HCT116 (cell line): ENCODE data around the gene UPK3BL1. TPM values are rescaled to one million over a fixed set of nuclear protein-coding genes. Genes with fewer than 3 reads are reported as not detected.
"Not testable (repeated sequence)": the region's sequence is repeated elsewhere in the genome, so short reads cannot be mapped to it uniquely, and the experiment has no call there.

Source experiments
- ATAC-seq: fragments of 200-7000 bp; cut with Tn5 transposase; 2 replicates; pipeline ENCODE4 v1.9.1; 2020; ENCODE audit warnings: mild to moderate bottlenecking, moderate library complexity
- BruUV-seq: library from RNA; stranded (reverse); fragments of 400-500 nt; replicated peaks from 2 replicates; lab custom pipeline; 2021; lab: Mats Ljungman, UMichigan
- CTCF ChIA-PET: fragments of 300-600 bp; sonication (Branson Sonifier 250); formaldehyde crosslinking; loops from one replicate; lab custom pipeline; 2021; ENCODE audit warnings: antibody characterized with exemption; lab: Charles Lee
- POLR2A ChIA-PET: fragments of 300-600, 350-600 bp; sonication (Branson Sonifier 250); formaldehyde crosslinking; loops from one replicate; lab custom pipeline; 2021; ENCODE audit warnings: antibody characterized with exemption; lab: Charles Lee
- RAD21 ChIA-PET, 2 experiments: fragments of 300-600 bp; sonication (Branson Sonifier 250); formaldehyde crosslinking; loops; one replicate each; lab custom pipeline; 2023; ENCODE audit warnings: low total read pairs in 2 of 2; ENCODE audit not compliant: uncharacterized antibody in 2 of 2, unreplicated experiment in 2 of 2, low non-redundant PET in 1 of 2; lab: Charles Lee
- DNase-seq: peaks from one replicate; pipeline ENCODE4 v3.0.0-alpha.2; 2010; ENCODE audit warnings: low read depth, low spot score
- H2AFZ ChIP-seq: fragments of 200-600 bp; shearing (Covaris generic), sonication (generic); 2 replicates; pipeline ENCODE4 v1.6.1; 2017; ENCODE audit warnings: low read depth, mixed run types, mixed read lengths, antibody characterized with exemption, low read length; ENCODE audit not compliant: poor library complexity, severe bottlenecking
- H3K27ac ChIP-seq: 2 replicates; pipeline ENCODE4 v1.5.1; 2012; ENCODE audit warnings: low read depth, low read length
- H3K27me3 ChIP-seq: fragments of 200-600 bp; sonication (generic); 2 replicates; pipeline ENCODE4 v1.6.1; 2016; ENCODE audit warnings: mixed run types, low read length, mixed read lengths; ENCODE audit not compliant: insufficient read depth
- H3K36me3 ChIP-seq, 2 experiments: fragments of 200-500 bp in 1 of 2; fragments of 200-600 bp in 1 of 2; sonication (Bioruptor generic) in 1 of 2; sonication (generic) in 1 of 2; 2 replicates each; pipeline versions ENCODE4 v1.5.1 to v1.6.1; 2014 to 2016; ENCODE audit warnings: low read length in 2 of 2, inconsistent platforms in 1 of 2, mixed read lengths in 1 of 2, mixed run types in 1 of 2; ENCODE audit not compliant: insufficient read depth in 2 of 2, control insufficient read depth in 1 of 2
- H3K4me1 ChIP-seq, 2 experiments: fragments of 200-600 bp in 1 of 2; sonication (generic) in 1 of 2; 2 replicates each; pipeline versions ENCODE4 v1.5.1 to v1.6.1; 2012 to 2017; ENCODE audit warnings: low read length in 2 of 2, inconsistent platforms in 1 of 2, mild to moderate bottlenecking in 1 of 2, mixed read lengths in 1 of 2, mixed run types in 1 of 2, moderate library complexity in 1 of 2; ENCODE audit not compliant: insufficient read depth in 2 of 2, control insufficient read depth in 1 of 2
- H3K4me2 ChIP-seq: fragments of 200-600 bp; sonication (generic); 2 replicates; pipeline ENCODE4 v1.6.1; 2017; ENCODE audit warnings: mixed run types, low read length, mixed read lengths
- H3K4me3 ChIP-seq, 2 experiments: fragments of 200-600 bp in 1 of 2; sonication (generic) in 1 of 2; replicated peaks in 1 of 2; 2 replicates each; pipeline ENCODE4 v1.5.1; 2011 to 2016; ENCODE audit warnings: low read length in 2 of 2, control low read depth in 1 of 2, low read depth in 1 of 2, mild to moderate bottlenecking in 1 of 2, mixed read lengths in 1 of 2, mixed run types in 1 of 2
- H3K79me2 ChIP-seq: fragments of 200-600 bp; sonication (generic); 2 replicates; pipeline ENCODE4 v1.6.1; 2017; ENCODE audit warnings: mild to moderate bottlenecking, mixed run types, low read length, moderate library complexity, mixed read lengths; ENCODE audit not compliant: insufficient read depth
- H3K9ac ChIP-seq: fragments of 200-600 bp; sonication (generic); 2 replicates; pipeline ENCODE4 v1.6.1; 2016; ENCODE audit warnings: low read length, mixed read lengths
- H3K9me2 ChIP-seq: fragments of 200-600 bp; sonication (generic), shearing (Covaris generic); 2 replicates; pipeline ENCODE4 v1.6.1; 2017; ENCODE audit warnings: mixed run types, mild to moderate bottlenecking, moderate library complexity; ENCODE audit not compliant: insufficient read depth
- H3K9me3 ChIP-seq, 2 experiments: fragments of 200-500 bp in 1 of 2; fragments of 200-600 bp in 1 of 2; sonication (Bioruptor generic) in 1 of 2; sonication (generic) in 1 of 2; 2 replicates each; pipeline ENCODE4 v1.6.1; 2014 to 2017; ENCODE audit warnings: low read length in 2 of 2, mixed read lengths in 2 of 2, inconsistent platforms in 1 of 2, low read depth in 1 of 2, mild to moderate bottlenecking in 1 of 2, mixed run types in 1 of 2, moderate library complexity in 1 of 2; ENCODE audit not compliant: control insufficient read depth in 1 of 2, insufficient read depth in 1 of 2
- H4K20me1 ChIP-seq: fragments of 200-600 bp; sonication (generic), shearing (Covaris generic); 2 replicates; pipeline ENCODE4 v1.6.1; 2017; ENCODE audit warnings: mixed run types, mild to moderate bottlenecking, moderate library complexity; ENCODE audit not compliant: insufficient read depth
- intact Hi-C: fragments of 100-400 bp; cut with micrococcal nuclease; formaldehyde crosslinking; loops from 2 replicates; pipeline ENCODE4 v1.10.0; 2022
- total RNA-seq: library from RNA; stranded (reverse); gene quantifications from one replicate; pipeline ENCODE4 v1.2.1, GENCODE V29; 2021; ENCODE audit not compliant: unreplicated experiment

Gene UPK3BL1
- total RNA-seq, 1 experiment from 2014 or later: 7.1 TPM

DNA sequence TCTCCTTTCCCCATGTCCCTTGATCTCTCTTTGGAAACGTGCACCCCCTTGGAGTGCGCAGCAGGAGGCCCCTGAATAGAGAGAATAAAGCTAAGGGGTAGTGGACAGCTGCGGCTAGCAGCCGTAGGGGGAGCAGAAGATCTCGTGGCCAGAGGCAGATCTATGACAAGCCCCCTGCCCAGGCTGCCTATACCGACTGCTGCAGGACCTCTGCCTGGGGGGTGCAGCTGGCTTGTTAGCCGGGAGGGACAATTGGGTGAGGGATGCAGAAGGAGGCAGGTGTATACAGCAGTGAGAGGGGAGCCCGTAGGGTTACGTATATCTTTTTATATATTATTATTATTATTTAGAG lies 29.3 kb upstream of the UPK3BL1 start:
- CTCF ChIA-PET: not testable (repeated sequence)
- ATAC-seq: peak; percentile 54

DNA sequence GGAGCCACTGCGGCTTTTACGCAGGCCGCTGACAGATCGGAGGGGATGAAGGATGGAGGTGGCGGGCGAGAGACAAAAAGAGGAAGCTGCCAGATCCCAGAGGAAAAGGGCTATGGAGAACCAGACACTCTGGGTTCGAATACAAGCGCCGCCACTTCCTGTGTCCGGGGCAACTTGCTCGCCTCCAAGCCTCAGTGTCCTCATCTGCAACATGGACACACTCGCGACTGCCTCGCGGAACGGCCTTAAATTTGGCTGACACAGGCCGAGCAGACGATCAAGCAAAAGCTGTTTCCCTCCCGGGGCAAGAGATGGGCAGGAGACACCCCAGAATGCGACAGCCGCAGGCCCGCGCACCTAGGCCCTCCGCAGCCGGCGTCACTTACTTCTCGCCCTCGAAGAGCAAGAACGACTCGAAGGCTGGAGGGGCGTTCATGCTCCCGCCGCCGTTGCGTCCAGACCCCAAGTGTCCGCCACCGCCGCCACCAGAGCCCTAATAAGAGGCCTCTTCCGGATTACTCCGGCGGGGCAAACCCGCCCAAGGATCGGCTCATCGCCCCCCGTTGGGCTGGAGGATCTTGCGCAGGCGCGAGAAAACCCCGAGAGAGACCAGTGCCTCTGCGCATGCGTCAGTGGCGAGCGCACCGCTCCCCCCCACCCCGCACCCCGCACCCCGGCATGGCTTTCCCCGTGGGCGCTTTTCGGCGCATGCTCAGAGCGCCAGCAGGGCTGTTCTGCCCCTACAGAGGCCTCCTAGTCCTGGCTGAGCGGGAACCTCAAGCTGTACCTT lies 28.8 kb upstream of the UPK3BL1 start, which contains the start of gene POLR2J2:
POLR2J2 (minus strand) TSS at position 498 of the 790 bp plus-strand sequence; CDS start at position 436, 62 bp downstream.
- H3K9me2 ChIP-seq, H3K4me1 ChIP-seq, H3K4me3 ChIP-seq, CTCF ChIA-PET, H3K27ac ChIP-seq, H3K4me2 ChIP-seq, intact Hi-C loops, POLR2A ChIA-PET, H4K20me1 ChIP-seq, H2AFZ ChIP-seq, H3K79me2 ChIP-seq, H3K9me3 ChIP-seq, RAD21 ChIA-PET, H3K9ac ChIP-seq, H3K36me3 ChIP-seq, BruUV-seq, H3K27me3 ChIP-seq, DNase-seq: not testable (repeated sequence)
- ATAC-seq: peak; percentile 82

More for the DNA sequence above, 29.3 kb upstream of the UPK3BL1 start:
- H3K36me3 ChIP-seq, H3K4me3 ChIP-seq, H3K9me2 ChIP-seq, POLR2A ChIA-PET, BruUV-seq, H3K9ac ChIP-seq, H3K79me2 ChIP-seq, DNase-seq, H4K20me1 ChIP-seq, H3K4me2 ChIP-seq, H3K27ac ChIP-seq, intact Hi-C loops, H3K9me3 ChIP-seq, H3K4me1 ChIP-seq, H2AFZ ChIP-seq, H3K27me3 ChIP-seq, RAD21 ChIA-PET: not testable (repeated sequence)

DNA sequence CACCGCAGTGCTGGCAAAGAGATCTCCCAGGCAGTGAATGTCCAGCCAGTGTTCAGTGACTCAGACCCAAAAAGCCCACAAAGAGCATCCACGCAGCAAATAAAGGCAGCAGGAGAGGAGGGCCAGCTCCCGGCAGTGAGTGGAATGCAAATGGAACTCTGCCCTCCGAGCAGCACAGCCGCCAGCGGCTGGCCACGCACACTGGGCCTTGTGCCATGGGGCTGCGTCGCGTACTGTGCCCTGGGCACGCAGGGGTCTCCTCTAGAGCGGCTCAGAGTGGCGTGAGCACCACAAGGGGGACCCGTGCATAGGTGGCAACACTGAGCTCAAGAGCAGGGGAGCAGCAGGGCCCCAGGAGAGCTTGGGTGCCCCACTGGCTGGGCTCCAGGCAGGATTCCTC lies 24.9 kb upstream of the UPK3BL1 start:
- H3K27ac ChIP-seq, H4K20me1 ChIP-seq, H3K9me3 ChIP-seq, H3K4me2 ChIP-seq, RAD21 ChIA-PET, CTCF ChIA-PET, intact Hi-C loops, ATAC-seq, H3K4me3 ChIP-seq, H3K27me3 ChIP-seq, H3K9ac ChIP-seq, H3K36me3 ChIP-seq, BruUV-seq, H3K4me1 ChIP-seq, H2AFZ ChIP-seq, POLR2A ChIA-PET, DNase-seq, H3K79me2 ChIP-seq, H3K9me2 ChIP-seq: not testable (repeated sequence)

DNA sequence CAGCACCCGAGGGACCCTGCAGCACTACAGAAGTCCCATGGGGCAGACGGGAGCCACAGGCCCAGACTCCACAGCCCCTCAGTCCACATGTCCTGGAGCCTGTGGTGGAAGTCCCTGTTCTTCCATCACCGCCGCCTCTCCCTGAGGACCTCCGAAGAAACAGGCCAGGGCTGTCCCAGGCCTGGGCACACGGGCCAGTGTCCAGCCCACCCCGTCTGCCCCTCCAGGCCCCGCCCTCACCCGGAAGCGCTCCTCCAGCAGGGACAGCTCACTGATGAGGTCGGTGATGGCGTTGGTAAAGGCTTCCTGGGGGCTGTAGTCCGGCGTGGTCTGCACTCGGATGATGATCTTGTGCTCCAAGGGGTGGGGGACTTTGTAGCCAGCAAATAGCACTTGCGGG lies 24.3 kb upstream of the UPK3BL1 start:
- H4K20me1 ChIP-seq, H2AFZ ChIP-seq, H3K4me3 ChIP-seq, H3K9ac ChIP-seq, BruUV-seq, H3K27me3 ChIP-seq, POLR2A ChIA-PET, H3K27ac ChIP-seq, intact Hi-C loops, H3K4me1 ChIP-seq, DNase-seq, ATAC-seq, CTCF ChIA-PET, H3K36me3 ChIP-seq, H3K9me2 ChIP-seq, H3K79me2 ChIP-seq, H3K9me3 ChIP-seq, H3K4me2 ChIP-seq, RAD21 ChIA-PET: not testable (repeated sequence)
